K562 (cell line): ENCODE data around the gene PTPRT. TPM values are rescaled to one million over a fixed set of nuclear protein-coding genes. Genes with fewer than 3 reads are reported as not detected.

Experiments
- ATAC-seq: fragments of 200-7000 bp; cut with Tn5 transposase; 3 replicates; pipeline ENCODE4 v1.9.1; 2020; ENCODE audit warnings: moderate library complexity
- BruUV-seq: library from RNA; stranded (reverse); fragments of 400-500 nt; replicated peaks from 2 replicates; lab custom pipeline; 2021; lab: Mats Ljungman, UMichigan
- CTCF ChIA-PET: fragments of 300-600 bp; formaldehyde crosslinking; extraction: SDS; loops from one replicate; lab custom pipeline; 2021; ENCODE audit warnings: low intra/inter-chr PET ratio; lab: Yijun Ruan, JAX
- POLR2A ChIA-PET: fragments of 300-600, 350-650 bp; sonication (Branson Sonifier 250); formaldehyde crosslinking; extraction: SDS; loops from one replicate; lab custom pipeline; 2021; ENCODE audit warnings: antibody characterized with exemption, inconsistent platforms; lab: Yijun Ruan, JAX
- DNase-seq, 4 experiments: peaks; one replicate each; pipeline versions ENCODE4 v3.0.0 to v3.0.0-alpha.2; 2011 to 2018; ENCODE audit warnings: low spot score in 3 of 4, mixed read lengths in 3 of 4; ENCODE audit errors: extremely low read depth in 1 of 4
- FAIRE-seq: peaks from 2 replicates; lab custom pipeline; 2011; peaks lifted over from hg19 to GRCh38; lab: Jason Lieb, UNC
- H2AFZ ChIP-seq: 2 replicates; pipeline ENCODE4 v1.6.0; 2011; ENCODE audit warnings: low read depth, low read length, control low read depth, inconsistent platforms
- H3K27ac ChIP-seq: fragments of 200-600 bp; 3 replicates; pipeline ENCODE4 v1.8.0; 2011; ENCODE audit warnings: low read depth, mild to moderate bottlenecking, control low read depth, inconsistent platforms, low read length, moderate library complexity, mixed read lengths; ENCODE audit errors: extremely low read depth
- H3K27me3 ChIP-seq, 2 experiments: fragments of 300-600 bp in 1 of 2; 2 replicates in 1 of 2; 3 replicates in 1 of 2; pipeline versions ENCODE4 v1.6.0 to v1.8.0; 2011; ENCODE audit warnings: inconsistent platforms in 2 of 2, low read length in 2 of 2, mild to moderate bottlenecking in 1 of 2, mixed read lengths in 1 of 2, moderate library complexity in 1 of 2; ENCODE audit not compliant: control insufficient read depth in 2 of 2, insufficient read depth in 2 of 2
- H3K36me3 ChIP-seq: fragments of 300-600 bp; 3 replicates; pipeline ENCODE4 v1.8.0; 2011; ENCODE audit warnings: mild to moderate bottlenecking, low read length, inconsistent platforms; ENCODE audit not compliant: control insufficient read depth, insufficient read depth
- H3K4me1 ChIP-seq, 2 experiments: fragments of 200-600 bp in 1 of 2; replicated peaks in 1 of 2; 2 replicates in 1 of 2; 3 replicates in 1 of 2; pipeline versions ENCODE4 v1.5.1 to v1.8.0; 2011; ENCODE audit warnings: inconsistent platforms in 2 of 2, low read length in 2 of 2, mild to moderate bottlenecking in 1 of 2, mixed read lengths in 1 of 2, moderate library complexity in 1 of 2; ENCODE audit not compliant: control insufficient read depth in 2 of 2, insufficient read depth in 2 of 2
- H3K4me2 ChIP-seq: 2 replicates; pipeline ENCODE4 v1.6.1; 2011; ENCODE audit warnings: low read length, control low read depth, inconsistent platforms, mixed read lengths; ENCODE audit not compliant: insufficient read depth
- H3K4me3 ChIP-seq: fragments of 200-600 bp; sonication (generic), shearing (Covaris generic); 2 replicates; pipeline ENCODE4 v1.5.1; 2016; ENCODE audit warnings: control low read depth, inconsistent platforms
- H3K79me2 ChIP-seq: fragments of 200-600 bp; 3 replicates; pipeline ENCODE4 v1.8.0; 2011; ENCODE audit warnings: low read length, inconsistent platforms; ENCODE audit not compliant: control insufficient read depth, insufficient read depth
- H3K9ac ChIP-seq, 2 experiments: 2 replicates each; pipeline versions ENCODE4 v1.6.0 to v1.6.1; 2011; ENCODE audit warnings: low read depth in 2 of 2, low read length in 2 of 2, control low read depth in 1 of 2, inconsistent platforms in 1 of 2, mild to moderate bottlenecking in 1 of 2, mixed read lengths in 1 of 2; ENCODE audit not compliant: insufficient read depth in 1 of 2
- H3K9me1 ChIP-seq: one replicate; pipeline ENCODE4 v1.6.0; 2011; ENCODE audit warnings: inconsistent platforms, mild to moderate bottlenecking, low read length, moderate library complexity; ENCODE audit not compliant: control insufficient read depth, insufficient read depth
- H3K9me3 ChIP-seq: replicated peaks from 2 replicates; pipeline ENCODE4 v1.5.1; 2011; ENCODE audit warnings: low read depth, low read length, inconsistent platforms; ENCODE audit not compliant: control insufficient read depth, insufficient read depth
- H4K20me1 ChIP-seq: replicated peaks from 2 replicates; pipeline ENCODE4 v1.6.1; 2011; ENCODE audit warnings: low read length, inconsistent platforms, mixed read lengths; ENCODE audit not compliant: control insufficient read depth, insufficient read depth
- BACH1 ChIP-seq: fragments of 200-800 bp; sonication (Bioruptor generic); IDR thresholded peaks from 2 replicates; pipeline ENCODE4 v1.6.1; 2016; ENCODE audit warnings: missing genetic modification characterization, missing compliant biosample characterization
- ETV1 ChIP-seq: fragments of 450-650 bp; conservative IDR thresholded peaks from 2 replicates; pipeline ENCODE4 v1.6.1; 2016; ENCODE audit warnings: missing genetic modification characterization, control low read depth, low read depth, missing compliant biosample characterization
- POLR3G ChIP-seq: IDR thresholded peaks from 2 replicates; pipeline ENCODE4 v1.6.1; 2011; ENCODE audit not compliant: insufficient read length, insufficient replicate concordance; ENCODE audit errors: extremely low read depth
- ZNF174 ChIP-seq: fragments of 250-450 bp; sonication (Bioruptor Pico); IDR thresholded peaks from 2 replicates; pipeline ENCODE4 v1.4.0; 2020; ENCODE audit warnings: mild to moderate bottlenecking
- WGBS: fragments of 100-300 bp; shearing (Covaris generic); methylation state at CpG from one replicate; pipeline ENCODE4 v1.1.6; 2016; ENCODE audit warnings: low coverage, mixed read lengths; ENCODE audit not compliant: insufficient coverage; ENCODE audit errors: missing lambda C conversion rate; 5-methylcytosine and 5-hydroxymethylcytosine counted together
- in situ Hi-C: fragments of 300-500 bp; cut with MboI; formaldehyde crosslinking; loops from 4 replicates; pipeline ENCODE4 v1.15.0; 2018; ENCODE audit warnings: inconsistent platforms, mixed read lengths
- intact Hi-C: fragments of 100-400 bp; cut with micrococcal nuclease; formaldehyde crosslinking; loops from 2 replicates; pipeline ENCODE4 v1.14.2; 2022
- polyA plus RNA-seq, 8 experiments: library from polyadenylated mRNA; depleted of rRNA in 4 of 8; stranded (reverse) in 5 of 8; unstranded in 3 of 8; fragments of >200 nt; fragmentation: Nextera tagmentation in 2 of 8; fragmentation: Illumina TruSeq in 1 of 8; extraction: Ambion mirVana in 2 of 8; extraction: Trizol in 1 of 8; gene quantifications; 2 replicates each; pipeline versions ENCODE4 v1.2.1 to v1.2.3, GENCODE V29; 2011 to 2014; ENCODE audit warnings: inconsistent platforms in 1 of 8, missing spikeins in 1 of 8
- total RNA-seq, 7 experiments: library from RNA; depleted of rRNA in 6 of 7; stranded (reverse); fragments of >200 nt in 6 of 7; fragmentation: Illumina TruSeq in 2 of 7; extraction: Trizol in 2 of 7; gene quantifications; 2 replicates each; pipeline versions ENCODE4 v1.2.1 to v1.2.3, GENCODE V29; 2011 to 2021; ENCODE audit warnings: low replicate concordance in 1 of 7
- TF ChIP-seq, protein P1 (sequence below): sonication (generic); formaldehyde crosslinking; IDR thresholded peaks from 2 replicates; pipeline ENCODE4 v1.4.0; 2020; ENCODE audit warnings: mild to moderate bottlenecking, missing genetic modification reagents
- TF ChIP-seq, protein P2 (sequence below): fragments of 250-450 bp; sonication (Bioruptor Pico); IDR thresholded peaks from 2 replicates; pipeline ENCODE4 v1.5.0; 2021; ENCODE audit warnings: mild to moderate bottlenecking, borderline replicate concordance

Gene PTPRT
- total and polyA plus RNA-seq, 9 of the 15 experiments (the other 6 are each of a cell fraction or from before 2014, with no cell fraction given) = not detected

DNA sequence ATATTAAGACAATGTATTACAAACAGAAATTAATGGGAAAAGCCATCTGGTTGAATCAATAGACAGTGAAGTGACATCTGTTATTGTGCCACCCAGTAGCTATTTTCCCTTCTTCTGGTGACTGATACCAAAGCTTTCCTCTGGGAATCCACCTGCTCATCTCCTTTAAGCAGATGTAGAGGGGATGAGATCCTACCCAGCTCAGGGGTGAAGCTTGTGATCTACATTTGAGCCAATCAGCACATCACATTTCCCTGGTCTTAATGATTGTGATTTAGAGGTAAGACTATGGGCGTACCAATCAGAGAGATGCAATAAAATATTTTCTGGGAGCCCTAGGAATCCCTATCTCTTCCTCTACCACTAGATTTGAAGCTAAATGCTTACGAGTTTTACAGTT lies 782.9 kb downstream of the PTPRT start:
- ATAC-seq (no peak), DNase-seq (no peak), FAIRE-seq (no peak)
- in situ Hi-C loops = no loop called here
- Histone ChIP-seq H3K27me3 (no peaks in the 10 kb centered on the region), H3K9me1 (no peaks in the 10 kb centered on the region), H3K9ac (no peak overlapping the region), H3K79me2 (no peaks in the 10 kb centered on the region), H4K20me1 (no peaks in the 10 kb centered on the region), H3K4me2 (no peak overlapping the region), H3K36me3 (no peaks in the 10 kb centered on the region), H3K9me3 (no peaks in the 10 kb centered on the region), H3K27ac (no peak overlapping the region), H3K4me3 (no peak overlapping the region), H2AFZ (no peak overlapping the region), H3K4me1 (no peaks in the 10 kb centered on the region)
- CTCF ChIA-PET = no interaction called here
- intact Hi-C loops = no loop called here
- BruUV-seq = no TSS peak
- POLR2A ChIA-PET = no interaction called here
- WGBS = 4% methylated on average over 2 of the region's 2 CpGs
- TF ChIP-seq, protein P1, sequence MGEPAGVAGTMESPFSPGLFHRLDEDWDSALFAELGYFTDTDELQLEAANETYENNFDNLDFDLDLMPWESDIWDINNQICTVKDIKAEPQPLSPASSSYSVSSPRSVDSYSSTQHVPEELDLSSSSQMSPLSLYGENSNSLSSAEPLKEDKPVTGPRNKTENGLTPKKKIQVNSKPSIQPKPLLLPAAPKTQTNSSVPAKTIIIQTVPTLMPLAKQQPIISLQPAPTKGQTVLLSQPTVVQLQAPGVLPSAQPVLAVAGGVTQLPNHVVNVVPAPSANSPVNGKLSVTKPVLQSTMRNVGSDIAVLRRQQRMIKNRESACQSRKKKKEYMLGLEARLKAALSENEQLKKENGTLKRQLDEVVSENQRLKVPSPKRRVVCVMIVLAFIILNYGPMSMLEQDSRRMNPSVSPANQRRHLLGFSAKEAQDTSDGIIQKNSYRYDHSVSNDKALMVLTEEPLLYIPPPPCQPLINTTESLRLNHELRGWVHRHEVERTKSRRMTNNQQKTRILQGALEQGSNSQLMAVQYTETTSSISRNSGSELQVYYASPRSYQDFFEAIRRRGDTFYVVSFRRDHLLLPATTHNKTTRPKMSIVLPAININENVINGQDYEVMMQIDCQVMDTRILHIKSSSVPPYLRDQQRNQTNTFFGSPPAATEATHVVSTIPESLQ = no peak
- no peak for TF ChIP-seq POLR3G
- TF ChIP-seq, protein P2, sequence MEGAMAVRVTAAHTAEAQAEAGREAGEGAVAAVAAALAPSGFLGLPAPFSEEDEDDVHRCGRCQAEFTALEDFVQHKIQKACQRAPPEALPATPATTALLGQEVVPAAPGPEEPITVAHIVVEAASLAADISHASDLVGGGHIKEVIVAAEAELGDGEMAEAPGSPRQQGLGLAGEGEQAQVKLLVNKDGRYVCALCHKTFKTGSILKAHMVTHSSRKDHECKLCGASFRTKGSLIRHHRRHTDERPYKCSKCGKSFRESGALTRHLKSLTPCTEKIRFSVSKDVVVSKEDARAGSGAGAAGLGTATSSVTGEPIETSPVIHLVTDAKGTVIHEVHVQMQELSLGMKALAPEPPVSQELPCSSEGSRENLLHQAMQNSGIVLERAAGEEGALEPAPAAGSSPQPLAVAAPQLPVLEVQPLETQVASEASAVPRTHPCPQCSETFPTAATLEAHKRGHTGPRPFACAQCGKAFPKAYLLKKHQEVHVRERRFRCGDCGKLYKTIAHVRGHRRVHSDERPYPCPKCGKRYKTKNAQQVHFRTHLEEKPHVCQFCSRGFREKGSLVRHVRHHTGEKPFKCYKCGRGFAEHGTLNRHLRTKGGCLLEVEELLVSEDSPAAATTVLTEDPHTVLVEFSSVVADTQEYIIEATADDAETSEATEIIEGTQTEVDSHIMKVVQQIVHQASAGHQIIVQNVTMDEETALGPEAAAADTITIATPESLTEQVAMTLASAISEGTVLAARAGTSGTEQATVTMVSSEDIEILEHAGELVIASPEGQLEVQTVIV (CRISPR knock-in tag) = no peak
- TF ChIP-seq BACH1 (tag) = no peak
- TF ChIP-seq ETV1 (tag) = no peak
- TF ChIP-seq ZNF174 (CRISPR knock-in tag) = no peak
